Fibroblast of skin of scalp (primary cell): ENCODE data around the gene OXTR. TPM values are rescaled to one million over a fixed set of nuclear protein-coding genes. Genes with fewer than 3 reads are reported as not detected.

Source experiments
- DNase-seq: peaks from one replicate; pipeline ENCODE4 v3.0.0-alpha.2; 2013
- polyA plus RNA-seq, 2 experiments: library from polyadenylated mRNA; unstranded; fragments of 120-200 nt; gene quantifications; one replicate each; pipeline ENCODE4 v1.2.1, GENCODE V29; 2013; ENCODE audit not compliant: insufficient read length in 2 of 2

The OXTR gene
- 71.5 TPM for polyA plus RNA-seq (2013, experiment 1 of 2; ENCODE audit: insufficient read length)
- polyA plus RNA-seq (2013, experiment 2 of 2; ENCODE audit: insufficient read length), result 79.6 TPM

GRCh38 chr3:8769088-8769822, at the start of gene OXTR:
Gene OXTR, minus strand, starts transcription at chr3:8769613. Its CDS starts 1,426 bp downstream, at chr3:8768187.
- peak; percentile 89 for DNase-seq

DNA sequence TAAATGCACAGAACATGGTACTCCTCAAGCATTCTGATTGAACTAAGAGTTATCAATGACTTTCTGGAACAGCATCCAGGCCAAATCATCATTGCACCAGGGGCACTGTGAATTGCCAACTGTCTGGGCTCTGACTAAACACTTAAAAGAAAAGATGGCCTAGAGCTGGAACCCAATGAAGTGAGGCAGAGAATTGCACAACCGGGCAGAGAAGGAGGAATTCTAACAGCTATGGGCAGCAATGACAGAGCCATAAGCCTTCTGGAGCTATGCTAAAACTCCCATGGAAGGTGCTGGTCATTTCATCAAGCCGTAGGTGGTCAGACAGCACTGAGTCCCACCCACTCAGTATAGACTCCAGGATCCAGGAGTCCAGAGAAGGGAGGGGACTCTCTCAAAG, 48.1 kb upstream of the OXTR start:
- no peak for DNase-seq

- no peak for DNase-seq
Observed at GRCh38 chr3:8816106-8816505, 46.7 kb upstream of the OXTR start.

DNA sequence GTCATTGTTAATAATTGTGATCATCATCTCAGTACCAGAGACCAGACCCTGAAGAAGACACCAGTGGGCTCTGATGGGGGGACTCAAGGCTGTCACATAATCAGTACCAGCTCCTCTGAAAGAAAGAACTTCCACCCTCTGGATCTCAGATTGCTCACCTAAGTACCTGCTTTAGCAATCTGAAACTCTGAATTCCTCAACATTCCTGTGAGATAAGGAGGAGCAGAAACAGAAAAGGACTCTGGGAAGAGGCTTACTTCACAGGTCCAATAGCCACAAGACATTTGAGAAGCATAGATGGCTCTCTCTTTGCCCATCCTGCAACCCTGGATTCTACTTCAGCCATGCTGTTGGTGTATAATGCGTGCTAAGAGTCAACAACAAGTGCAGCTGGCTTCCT, 44.0 kb upstream of the OXTR start:
- no peak for DNase-seq

- DNase-seq, result no peak
Observed at GRCh38 chr3:8810561-8810960, 41.1 kb upstream of the OXTR start.

DNA sequence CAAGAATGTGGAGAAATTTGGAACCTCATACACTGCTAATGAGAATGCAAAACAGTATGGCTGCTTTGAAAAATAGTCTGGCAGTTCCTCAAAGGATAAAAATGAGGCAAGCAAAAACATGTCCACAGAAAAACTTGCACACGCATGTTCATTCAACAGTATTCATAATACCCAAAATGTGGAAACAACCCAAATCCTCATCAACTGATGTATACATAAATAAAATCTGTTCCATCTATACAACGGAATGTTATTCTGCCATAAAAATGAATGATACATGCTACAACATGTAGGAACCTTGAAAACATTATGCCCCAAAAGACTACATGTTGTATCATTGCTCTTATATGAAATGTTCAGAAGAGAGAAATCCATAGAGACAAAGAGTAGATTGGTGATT, 36.4 kb upstream of the OXTR start:
- no peak for DNase-seq

DNA sequence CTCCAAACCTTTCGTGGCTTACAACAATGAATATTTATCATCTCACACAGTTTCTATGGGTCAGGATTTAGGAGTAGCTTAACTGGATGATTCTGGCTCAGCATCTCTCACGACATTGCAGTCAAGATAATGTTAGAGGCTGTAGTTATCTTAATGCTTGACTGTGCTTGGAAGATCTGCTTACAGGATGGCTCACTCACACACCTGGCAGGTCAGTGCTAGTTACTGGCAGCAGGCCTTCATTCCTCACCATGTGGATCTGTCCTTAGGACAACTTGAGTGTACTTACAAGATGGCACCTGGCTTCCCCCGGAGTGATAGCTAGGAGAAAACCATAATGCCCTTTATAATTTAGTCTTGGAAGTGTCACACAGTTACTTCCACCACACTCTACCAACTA, 32.8 kb upstream of the OXTR start:
- DNase-seq, result no peak

DNA sequence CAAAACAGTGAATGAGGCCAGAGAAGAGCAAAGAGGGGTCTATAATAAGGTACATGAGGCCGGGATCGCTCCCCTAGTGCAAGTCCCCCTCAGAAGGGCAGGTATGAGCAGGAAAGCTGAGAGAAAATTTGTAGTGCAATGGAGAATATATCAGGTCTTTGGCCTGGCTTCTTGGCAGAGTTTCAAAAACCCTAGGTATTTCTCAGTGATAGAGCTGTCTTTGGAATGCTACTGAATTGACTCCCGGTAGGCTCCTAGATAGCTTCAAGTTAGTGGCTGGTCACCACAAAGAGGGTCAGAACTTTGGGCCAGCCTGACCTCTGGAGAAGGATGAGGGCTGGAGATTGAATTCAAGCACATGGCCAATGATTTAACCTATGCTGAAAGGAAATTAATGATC, 30.6 kb upstream of the OXTR start:
- DNase-seq, result no peak

DNA sequence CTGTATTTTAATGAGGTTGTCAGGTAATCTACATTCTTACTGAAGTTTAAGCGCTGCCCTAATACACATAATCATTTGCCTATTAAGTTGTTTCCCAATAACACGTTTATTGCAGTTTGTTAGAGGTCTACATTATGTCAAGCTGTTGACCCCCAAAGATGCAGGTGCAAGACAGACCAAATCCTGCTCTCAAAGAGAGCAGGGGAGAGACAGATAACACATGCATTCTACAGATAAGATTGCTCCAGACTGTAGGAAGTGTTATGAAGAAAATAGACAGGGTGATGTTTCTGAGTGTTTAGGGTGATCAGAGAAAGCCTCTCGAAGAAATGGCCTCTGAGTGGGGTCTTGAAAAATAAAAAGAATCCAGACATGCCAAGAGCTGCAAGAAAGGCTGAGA, 24.8 kb upstream of the OXTR start:
- no peak for DNase-seq

DNA sequence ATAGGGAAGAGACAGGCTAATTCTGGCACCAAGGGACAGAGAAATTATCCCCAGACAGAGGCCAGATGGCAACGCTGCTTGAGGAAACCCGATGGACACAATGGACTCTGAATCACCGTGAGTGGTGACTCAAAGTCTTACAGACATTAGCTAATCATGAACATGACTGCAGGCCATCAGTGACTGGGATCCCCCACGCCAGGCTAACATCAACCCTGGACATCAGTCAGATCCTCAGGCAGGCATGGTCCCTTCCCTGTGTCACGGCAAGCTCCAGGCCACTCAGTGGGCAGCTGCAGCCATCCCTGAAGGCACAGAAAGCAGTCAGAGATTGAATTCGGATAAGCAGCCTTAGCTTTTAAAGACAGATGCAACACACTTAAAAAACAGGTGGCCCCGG, 23.8 kb upstream of the OXTR start:
- DNase-seq, result no peak

DNA sequence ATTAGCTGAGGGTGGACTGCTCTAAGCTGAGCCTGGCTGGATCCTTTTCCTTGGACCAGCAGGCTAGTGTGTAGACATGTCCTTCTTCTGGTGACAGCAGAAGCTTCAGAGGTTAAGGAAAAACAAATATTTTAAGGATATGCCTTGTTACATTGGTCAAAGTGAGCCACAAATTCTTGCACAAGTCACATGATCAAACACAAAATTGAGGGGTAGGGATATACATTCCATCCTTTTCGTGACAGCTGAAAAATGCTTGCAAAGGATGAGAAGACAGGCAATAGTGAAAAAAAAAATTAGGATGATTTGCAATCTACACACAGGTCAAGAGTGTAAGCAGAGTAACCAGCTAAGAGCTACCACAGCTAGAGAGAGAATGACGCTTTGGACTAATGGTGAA, 21.1 kb upstream of the OXTR start:
- peak; percentile 23 for DNase-seq

DNA sequence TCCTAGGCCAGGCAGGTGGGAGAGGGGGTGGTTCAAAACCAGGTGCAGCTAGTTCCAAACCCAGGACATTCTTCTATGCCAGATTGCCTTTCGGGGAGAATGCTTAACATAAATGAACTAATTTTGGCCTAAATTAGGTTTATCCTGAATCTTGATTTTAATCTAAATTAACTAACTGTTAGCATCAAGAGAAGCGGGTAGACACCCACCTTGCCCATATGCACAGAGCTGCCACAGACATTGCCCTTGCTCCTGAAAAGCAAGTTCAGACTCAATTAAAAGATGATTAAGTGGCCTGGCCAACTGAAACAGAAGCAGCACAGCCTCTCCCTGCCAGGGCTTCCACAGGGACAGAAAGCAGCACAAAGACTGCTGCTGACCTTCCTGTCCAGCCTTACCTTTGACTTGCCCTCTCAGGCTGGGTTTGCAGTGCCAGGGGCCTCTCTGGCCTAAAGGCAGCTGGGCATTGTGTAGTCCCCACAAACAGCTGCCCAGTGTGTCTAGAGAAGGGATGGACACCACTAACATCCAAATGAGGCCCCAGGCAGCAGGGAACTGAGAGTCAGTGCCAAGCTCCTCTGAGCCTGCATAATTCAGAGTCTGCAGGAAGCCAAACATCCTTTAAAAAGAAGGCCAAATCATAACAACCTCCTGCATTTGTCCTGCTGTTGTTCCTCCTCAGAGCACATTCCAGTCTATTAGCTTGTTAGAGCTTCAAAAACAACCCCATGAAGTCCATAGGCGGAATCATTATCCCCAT, 15.4 kb upstream of the OXTR start:
- DNase-seq, result no peak

DNA sequence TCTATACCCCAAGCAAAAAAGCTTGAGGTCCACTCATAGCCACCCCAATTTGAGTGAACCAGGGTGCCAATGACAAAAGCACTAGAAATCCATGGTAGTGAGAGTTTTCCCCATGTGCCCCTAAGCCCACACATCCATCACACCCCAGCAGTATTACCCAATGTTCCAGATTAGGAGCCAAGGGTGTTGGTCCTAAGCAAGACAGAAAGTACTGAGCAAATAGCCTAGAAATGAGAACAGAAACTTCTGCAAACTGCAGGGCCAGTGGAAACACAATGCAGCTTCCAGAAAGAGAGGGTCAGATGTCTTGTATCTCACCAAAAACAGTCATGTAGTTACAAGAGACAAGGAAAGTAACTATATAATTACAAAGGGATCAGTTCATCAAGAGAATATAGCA, 10.9 kb upstream of the OXTR start:
- DNase-seq, result no peak

- no peak for DNase-seq
Observed at GRCh38 chr3:8778475-8778874, 9.1 kb upstream of the OXTR start.

- DNase-seq, result no peak
Observed at GRCh38 chr3:8777978-8778267, 8.5 kb upstream of the OXTR start.

DNA sequence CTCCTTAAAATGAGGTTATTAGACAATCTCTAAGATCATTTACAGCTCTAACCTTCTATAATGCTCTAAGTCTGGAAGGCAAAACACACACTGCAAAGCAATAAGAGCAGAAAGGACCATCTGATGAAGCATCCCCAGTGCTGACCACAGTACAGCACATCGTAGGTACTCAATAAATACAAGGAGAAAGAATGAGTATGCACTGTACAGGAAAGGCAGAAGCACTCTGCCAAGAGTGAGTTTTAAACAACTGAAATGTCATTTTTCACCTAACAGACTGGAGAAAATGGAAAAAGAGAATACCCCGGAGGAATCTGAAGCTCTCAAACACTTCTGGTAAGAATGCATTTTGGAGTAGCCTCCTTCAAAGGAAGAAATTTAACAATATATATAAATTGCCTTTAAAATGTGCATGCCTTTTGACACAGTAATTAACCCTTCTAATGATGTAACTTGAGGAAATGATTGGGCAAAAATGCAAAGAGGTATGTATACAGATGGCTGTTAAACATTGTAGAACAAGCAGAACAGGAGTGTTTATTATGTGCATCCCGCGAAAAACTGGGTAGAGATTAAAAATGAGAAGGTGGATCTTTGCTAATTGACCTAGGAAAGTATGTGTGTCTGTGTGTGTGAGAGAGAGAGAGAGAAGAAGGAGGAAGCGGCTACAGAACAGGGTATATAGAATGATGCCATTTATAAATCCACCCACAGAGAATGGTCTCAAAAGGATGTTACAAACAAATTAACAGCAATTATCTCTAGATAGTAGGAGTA, 8.0 kb upstream of the OXTR start:
- no peak for DNase-seq

GRCh38 chr3:8776406-8776805, 7.0 kb upstream of the OXTR start:
- DNase-seq, result peak; percentile 62

DNA sequence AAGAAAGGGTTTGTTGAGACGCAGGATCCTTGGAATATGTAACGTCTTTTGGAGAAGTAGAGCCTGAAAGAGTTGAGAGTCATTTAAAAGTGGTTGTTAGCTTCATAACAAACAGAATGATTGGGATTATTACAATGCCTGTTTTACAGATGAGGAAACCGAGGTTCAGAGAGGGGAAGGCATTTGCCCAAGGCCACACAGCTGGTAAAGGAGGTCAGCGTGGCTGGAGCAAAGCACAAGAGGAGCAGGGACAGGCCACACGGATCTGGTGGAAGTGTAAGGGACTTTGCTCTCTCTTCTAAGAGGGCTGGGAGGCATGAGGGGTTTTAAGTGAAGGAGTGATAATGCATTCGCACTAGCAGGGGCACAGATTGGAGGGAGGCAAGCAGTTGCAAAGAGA, 6.2 kb upstream of the OXTR start:
- DNase-seq, result no peak

DNA sequence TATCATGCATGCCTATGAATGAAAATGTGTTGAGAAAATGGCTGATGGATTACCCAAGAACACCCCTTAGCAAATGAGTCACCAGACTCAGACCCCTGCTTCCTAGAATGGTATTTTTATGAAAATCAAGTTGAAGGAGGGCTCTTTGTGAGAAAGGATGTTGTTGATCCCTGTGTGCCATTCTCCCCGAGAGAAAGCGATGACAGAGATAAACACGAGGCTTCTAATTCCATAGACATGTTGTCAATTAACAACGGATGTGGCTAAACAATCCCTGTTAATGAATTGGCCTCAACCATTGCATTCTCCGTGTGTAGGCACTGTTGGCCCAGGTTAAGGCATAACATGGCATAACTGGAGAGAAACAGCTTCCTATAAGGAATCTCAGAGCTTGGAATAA, 5.8 kb upstream of the OXTR start:
- DNase-seq, result no peak

DNA sequence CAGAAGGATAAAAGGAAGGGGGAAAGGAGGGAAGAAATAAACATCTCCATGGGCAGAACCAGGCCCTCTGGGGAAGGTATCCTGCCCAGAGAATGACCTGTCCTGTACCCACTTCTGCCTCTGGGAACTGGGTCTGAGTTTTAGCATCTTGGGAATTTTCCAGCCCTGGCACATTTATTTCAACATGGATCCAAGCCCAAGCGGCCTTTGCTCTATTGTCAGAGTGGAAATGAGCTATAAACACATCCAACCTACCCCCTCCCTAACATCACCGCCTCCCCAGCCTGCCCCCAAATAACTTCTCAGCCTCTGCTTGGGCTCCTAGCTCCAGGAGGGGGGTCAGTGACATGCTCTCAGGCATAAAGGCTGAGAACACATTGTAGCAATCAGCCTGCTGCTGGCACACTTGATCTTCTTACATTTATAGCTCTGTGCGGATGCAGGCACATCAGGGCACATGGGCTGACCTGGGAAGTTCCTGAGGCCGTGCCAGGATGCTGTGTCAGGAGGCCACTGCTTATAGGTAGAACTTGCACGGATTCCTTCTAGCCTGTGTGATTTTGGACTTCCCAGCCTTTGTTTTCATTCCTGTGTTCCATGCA, 4.6 kb upstream of the OXTR start:
- no peak for DNase-seq

- no peak for DNase-seq
Observed at GRCh38 chr3:8768364-8769087, 887 bp downstream of the OXTR start.

- DNase-seq, result no peak
Observed at GRCh38 chr3:8767667-8768363, 1.6 kb downstream of the OXTR start.
